Hematopoietic multipotent progenitor cell (in vitro differentiated cells): Measurements from ENCODE around the gene MSI2. TPM values are rescaled to one million over a fixed set of nuclear protein-coding genes. Genes with fewer than 3 reads are reported as not detected.
A peak's percentile ranks its signal among the peaks of the same experiment; 100 is the strongest.
"Not testable (repeated sequence)": the region's sequence is repeated elsewhere in the genome, so short reads cannot be mapped to it uniquely, and the experiment has no call there.

Source experiments
- DNase-seq, 3 donors: peaks; one replicate each; pipeline ENCODE4 v3.0.0-alpha.2; 2011 to 2015; ENCODE audit warnings: low read depth in 2 of 3, low spot score in 2 of 3
- total RNA-seq: library from RNA; depleted of rRNA; stranded (reverse); fragments of >200 nt; gene quantifications from one replicate; pipeline ENCODE4 v1.2.3, GENCODE V29; 2012

MSI2 gene
- total RNA-seq = 241 TPM

GRCh38 chr17:57255776-57256681, at the start of gene MSI2:
TSS of gene MSI2 (plus strand) at chr17:57256523. CDS start at chr17:57256743, 220 bp downstream.
- DNase-seq = peak; percentile 85 to 97 (median 96)

DNA sequence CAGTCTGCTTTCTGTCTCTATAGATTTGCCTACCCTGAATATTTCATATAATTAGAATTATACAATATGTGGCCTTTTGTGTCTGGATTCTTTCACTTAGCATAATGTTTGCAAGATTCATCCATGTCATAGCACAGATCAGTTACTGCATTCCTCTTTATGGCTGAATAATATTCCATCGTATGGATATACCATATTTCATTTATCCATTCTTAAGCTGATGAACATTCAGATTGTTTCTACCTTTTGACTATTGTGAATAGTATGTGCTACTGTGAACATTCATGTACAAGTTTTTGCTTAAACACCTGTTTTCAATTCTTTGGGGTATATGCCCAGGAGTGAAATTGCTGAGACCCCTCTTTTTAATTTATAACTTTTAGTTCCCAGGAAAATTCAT, 49.4 kb upstream of the MSI2 start:
- DNase-seq = no peak

- no peak for DNase-seq
Measured at GRCh38 chr17:57207396-57207795, 48.9 kb upstream of the MSI2 start.

GRCh38 chr17:57210224-57210553, 46.1 kb upstream of the MSI2 start:
- DNase-seq = no peak

DNA sequence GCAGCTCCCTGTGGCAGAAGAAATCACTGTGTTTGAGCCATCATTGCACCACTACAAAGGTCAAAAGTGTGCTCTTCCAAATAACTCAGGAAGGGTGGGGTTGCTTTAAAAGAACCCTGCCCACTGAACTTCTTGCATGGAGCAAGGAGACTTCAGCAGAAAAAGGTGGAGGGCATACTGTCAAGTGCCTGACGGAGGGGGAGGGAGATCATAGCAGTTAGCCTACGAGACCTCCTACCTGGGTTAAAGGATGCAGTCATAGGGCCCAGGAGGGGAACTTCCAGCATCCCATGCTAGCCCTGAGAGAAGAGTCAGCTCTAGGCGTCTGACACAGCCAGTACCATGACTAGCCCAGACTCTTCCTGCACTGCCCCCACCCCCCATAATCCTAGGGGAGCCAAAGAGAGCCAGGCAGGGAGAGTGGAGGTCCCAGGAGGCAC, 45.3 kb upstream of the MSI2 start:
- DNase-seq = no peak

GRCh38 chr17:57211543-57211942, 44.8 kb upstream of the MSI2 start:
- DNase-seq = no peak

DNA sequence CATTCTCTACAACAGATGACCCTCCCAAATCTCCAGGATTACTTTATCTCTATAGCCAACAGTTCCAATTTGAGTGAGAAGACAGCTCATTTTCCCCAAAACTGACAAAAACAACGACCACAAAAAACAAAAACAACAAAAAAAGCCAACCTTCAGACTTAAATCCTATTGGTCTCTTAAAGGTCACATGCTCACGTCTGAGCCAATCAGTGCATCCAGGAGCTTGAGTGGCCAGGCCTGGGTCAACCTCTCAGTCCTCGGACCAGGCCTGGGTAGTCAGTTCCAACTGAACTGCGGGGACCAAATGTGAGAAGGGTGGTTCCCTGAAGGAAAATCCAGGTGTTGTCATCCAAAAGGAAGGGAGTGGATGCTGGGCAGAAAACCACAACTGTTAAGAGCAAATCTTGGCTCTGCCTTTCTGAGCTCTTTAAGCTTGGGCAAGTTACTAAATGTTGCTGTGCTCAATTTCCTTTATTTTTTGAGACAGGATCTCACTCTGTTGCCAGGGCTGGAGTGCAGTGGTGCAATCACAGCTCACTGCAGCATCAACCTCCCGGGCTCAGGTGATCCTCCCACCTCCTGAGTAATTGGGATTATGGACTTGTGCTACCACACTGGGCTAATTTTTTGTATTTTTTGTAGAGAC, 43.0 kb upstream of the MSI2 start:
- no peak for DNase-seq

- peak in 1 of 3 donors; percentile 3 for DNase-seq
Measured at GRCh38 chr17:57215317-57215716, 41.0 kb upstream of the MSI2 start.

DNA sequence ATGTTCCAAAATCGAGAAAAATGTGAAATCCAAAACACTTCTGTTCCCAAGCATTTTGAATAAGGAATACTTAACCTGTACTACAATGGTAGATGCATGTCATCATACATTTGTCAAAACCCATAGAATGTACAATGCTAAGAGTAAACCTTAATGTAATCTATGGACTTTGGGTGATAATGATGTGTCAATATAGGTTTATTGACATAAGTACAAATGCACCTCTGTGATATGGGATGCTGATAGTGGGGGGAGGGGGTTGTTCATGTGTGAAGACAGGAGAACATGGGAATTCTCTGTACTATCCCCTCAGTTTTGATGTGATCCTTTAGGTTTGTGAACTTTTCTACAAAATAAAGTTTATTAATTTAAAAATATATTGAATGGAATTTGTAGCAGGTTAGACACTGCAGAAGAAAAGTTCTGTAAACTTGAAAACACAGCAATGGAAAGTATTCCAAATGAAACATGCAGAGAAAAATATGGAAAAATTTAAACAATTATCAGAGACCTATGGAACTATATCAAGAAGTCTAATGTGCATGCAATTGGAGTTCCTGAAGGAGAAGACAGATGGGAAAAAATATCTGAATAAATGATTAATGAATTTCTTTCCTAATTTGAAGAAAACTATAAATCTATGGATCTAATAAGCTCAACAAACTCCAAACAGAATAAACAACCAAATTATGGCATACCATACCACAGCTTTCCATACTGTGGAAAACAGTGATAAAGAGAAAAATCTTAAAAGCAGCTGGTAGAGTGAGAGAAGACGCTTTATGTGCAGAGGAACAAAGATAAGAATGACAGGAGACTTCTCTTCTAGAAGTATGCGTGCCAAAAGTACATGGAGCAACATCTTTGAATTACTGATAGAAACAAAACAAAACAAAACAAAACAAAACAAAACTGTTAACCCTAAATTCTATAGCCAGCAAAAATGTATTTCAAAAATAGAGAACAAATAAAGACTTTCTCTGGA, 34.7 kb upstream of the MSI2 start:
- peak in 1 of 3 donors; percentile 26 for DNase-seq

DNA sequence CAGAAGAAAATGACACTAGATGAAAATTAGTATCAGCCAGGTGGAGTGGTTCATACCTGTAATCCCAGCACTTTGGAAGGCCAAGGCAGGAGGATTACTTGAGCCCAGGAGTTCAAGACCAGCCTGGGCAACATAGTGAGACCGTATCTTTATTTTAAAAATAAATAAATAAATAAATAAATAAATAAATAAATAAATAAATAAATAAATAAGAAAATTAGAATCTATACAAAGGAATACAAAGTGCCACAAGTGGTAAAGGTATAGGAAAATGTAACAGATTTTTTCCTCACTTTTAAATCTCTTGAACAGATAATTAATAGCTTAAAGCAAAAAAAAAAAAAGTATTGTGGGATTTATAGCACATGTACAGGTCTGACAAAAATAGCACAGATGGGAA, 33.9 kb upstream of the MSI2 start:
- DNase-seq = not testable (repeated sequence)

DNA sequence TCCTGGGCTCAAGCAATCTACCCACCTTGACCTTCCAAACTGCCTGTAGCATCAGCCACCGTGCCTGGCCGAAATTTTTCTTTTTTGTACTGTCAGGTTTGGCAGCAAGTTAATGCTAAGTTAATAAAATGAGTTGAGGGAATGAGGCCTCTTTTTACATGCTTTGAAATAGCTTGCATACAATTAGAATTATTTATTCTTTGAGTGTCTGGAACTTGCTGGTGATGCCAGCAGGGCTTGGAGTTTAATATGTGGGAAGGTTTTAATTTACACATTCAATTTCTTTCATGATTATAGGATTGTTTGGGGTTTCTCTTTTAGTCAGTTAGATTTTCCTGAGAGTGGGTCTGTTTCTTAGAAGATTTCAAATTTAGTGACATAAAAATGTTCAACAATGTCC, 31.2 kb upstream of the MSI2 start:
- no peak for DNase-seq

GRCh38 chr17:57226793-57227192, 29.5 kb upstream of the MSI2 start:
- peak in 1 of 3 donors; percentile 56 for DNase-seq

- no peak for DNase-seq
Measured at GRCh38 chr17:57228911-57229310, 27.4 kb upstream of the MSI2 start.

- no peak for DNase-seq
Measured at GRCh38 chr17:57234061-57234738, 22.1 kb upstream of the MSI2 start.

DNA sequence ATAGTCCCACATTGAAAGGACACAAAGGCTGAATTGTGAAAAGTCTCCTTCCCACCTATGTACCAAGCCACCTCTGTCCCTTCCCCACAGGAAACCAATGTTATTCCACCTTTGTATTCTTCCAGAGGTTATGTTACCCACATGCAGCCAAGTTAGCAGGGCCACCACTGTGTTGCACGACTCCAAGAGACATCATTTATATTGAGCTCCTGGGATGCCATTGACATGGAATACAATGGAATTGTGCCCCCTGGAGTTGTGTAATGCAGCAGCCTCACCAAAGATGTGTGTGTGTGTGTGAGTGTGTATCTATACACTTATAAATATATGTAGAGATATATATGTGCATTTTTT, 21.6 kb upstream of the MSI2 start:
- no peak for DNase-seq

DNA sequence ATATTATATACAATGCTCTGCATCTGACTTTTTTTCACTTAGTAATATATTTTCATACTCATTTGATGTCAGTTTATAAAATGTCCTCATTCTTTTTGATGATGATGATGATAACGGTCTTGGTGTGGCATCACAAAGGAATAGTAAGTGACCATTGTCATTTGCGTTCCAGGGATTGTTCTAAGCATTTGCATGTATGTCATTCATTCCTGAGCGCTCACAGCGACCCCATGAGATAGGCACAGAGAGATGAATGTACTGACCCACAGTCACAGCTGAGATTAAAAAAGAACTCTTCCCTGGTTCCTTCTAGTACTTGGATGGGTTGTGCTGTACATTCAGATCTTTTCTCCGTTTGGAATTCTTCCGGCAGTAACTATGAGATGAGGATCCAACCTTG, 21.2 kb upstream of the MSI2 start:
- DNase-seq = no peak

- no peak for DNase-seq
Measured at GRCh38 chr17:57236686-57237299, 19.5 kb upstream of the MSI2 start.

GRCh38 chr17:57240648-57241047, 15.7 kb upstream of the MSI2 start:
- no peak for DNase-seq

- no peak for DNase-seq
Measured at GRCh38 chr17:57242148-57242547, 14.2 kb upstream of the MSI2 start.

GRCh38 chr17:57243171-57243622, 13.1 kb upstream of the MSI2 start:
- DNase-seq = peak; percentile 63 to 86 (median 72)
